H1 (cell line): Measurements from ENCODE around the gene SULF2. TPM values are rescaled to one million over a fixed set of nuclear protein-coding genes. Genes with fewer than 3 reads are reported as not detected.

ENCODE experiments used
- CHD7 ChIP-seq: fragments of 300-600 bp; sonication (generic); IDR thresholded peaks from 2 replicates; pipeline ENCODE4 v1.7.1; 2012; ENCODE audit warnings: low read length, moderate library complexity, mild to moderate bottlenecking, inconsistent platforms; ENCODE audit not compliant: insufficient replicate concordance
- E2F6 ChIP-seq: IDR thresholded peaks from 2 replicates; pipeline ENCODE4 v1.6.1; 2012; ENCODE audit warnings: inconsistent platforms
- SP4 ChIP-seq: IDR thresholded peaks from 2 replicates; pipeline ENCODE4 v1.6.1; 2012; ENCODE audit warnings: low read length, inconsistent platforms
- polyA plus RNA-seq, 7 experiments: library from polyadenylated mRNA; depleted of rRNA in 3 of 7; stranded (reverse) in 5 of 7; unstranded in 2 of 7; fragments of >200 nt in 5 of 7; fragments of 200-250 nt in 2 of 7; gene quantifications; 1 replicate in 5 of 7; 2 replicates in 1 of 7; 4 replicates in 1 of 7; pipeline versions ENCODE4 v1.2.1 to v1.2.3, GENCODE V29; 2011 to 2013; ENCODE audit warnings: missing spikeins in 2 of 7, mixed read lengths in 2 of 7
- total RNA-seq: library from RNA; stranded (reverse); fragmentation: NEBNext Ultra II Directional; extraction: Animal tissue kit (Norgen Biotek cat#: 25700); gene quantifications from 2 replicates; pipeline ENCODE4 v1.2.1, GENCODE V29; 2021

SULF2 gene
- total and polyA plus RNA-seq, 2 of the 8 experiments (the other 6 are each of a cell fraction or from before 2014, with no cell fraction given): 15.7 to 28.2 TPM

- TF ChIP-seq CHD7 (no peak), SP4 (no peak), E2F6 (no peak)
These were observed 133.0 kb downstream of the SULF2 start (continued) for GRCh38 chr20:47652301-47652700.
